ENCODE results near the gene TSHR. TPM values are rescaled to one million over a fixed set of nuclear protein-coding genes. Genes with fewer than 3 reads are reported as not detected.

TSHR gene
- total RNA-seq, 2 experiments from 2014 or later: 4.9 to 40.0 TPM

GRCh38 chr14:81187832-81188522 is 232.6 kb downstream of the TSHR start:
- H3K9me2 ChIP-seq (ENCODE audit: insufficient read depth, low read length): no peaks in the 10 kb centered on the region
- no peak overlapping the region for H3K4me2 ChIP-seq (ENCODE audit: low read length)
- H4K20me1 ChIP-seq (ENCODE audit: insufficient read depth, low read length): 0 out of 2 replicates have a peak, but pooled peaks cover 10% of the 10 kb centered on the region
- ChIA-PET CTCF (ENCODE audit: unreplicated experiment) (no interaction called here), POLR2A (interaction anchor here (0.6 to 1.1 kb wide), 4 partner anchors 8 to 54 kb away, joined by 3 to 5 read pairs (median 3); partner anchors contain the start of gene GTF2A1)
- no peak overlapping the region for H3K27ac ChIP-seq (ENCODE audit: low read depth, low read length, poor library complexity, severe bottlenecking)
- BruUV-seq (replicated peaks): no TSS peak
- no peak overlapping the region for H2AFZ ChIP-seq (ENCODE audit: low read length)
- H3K4me1 ChIP-seq (ENCODE audit: insufficient read depth, low read length, poor library complexity, severe bottlenecking): peaks cover 7% of the 10 kb centered on the region
- TF ChIP-seq, protein P1, sequence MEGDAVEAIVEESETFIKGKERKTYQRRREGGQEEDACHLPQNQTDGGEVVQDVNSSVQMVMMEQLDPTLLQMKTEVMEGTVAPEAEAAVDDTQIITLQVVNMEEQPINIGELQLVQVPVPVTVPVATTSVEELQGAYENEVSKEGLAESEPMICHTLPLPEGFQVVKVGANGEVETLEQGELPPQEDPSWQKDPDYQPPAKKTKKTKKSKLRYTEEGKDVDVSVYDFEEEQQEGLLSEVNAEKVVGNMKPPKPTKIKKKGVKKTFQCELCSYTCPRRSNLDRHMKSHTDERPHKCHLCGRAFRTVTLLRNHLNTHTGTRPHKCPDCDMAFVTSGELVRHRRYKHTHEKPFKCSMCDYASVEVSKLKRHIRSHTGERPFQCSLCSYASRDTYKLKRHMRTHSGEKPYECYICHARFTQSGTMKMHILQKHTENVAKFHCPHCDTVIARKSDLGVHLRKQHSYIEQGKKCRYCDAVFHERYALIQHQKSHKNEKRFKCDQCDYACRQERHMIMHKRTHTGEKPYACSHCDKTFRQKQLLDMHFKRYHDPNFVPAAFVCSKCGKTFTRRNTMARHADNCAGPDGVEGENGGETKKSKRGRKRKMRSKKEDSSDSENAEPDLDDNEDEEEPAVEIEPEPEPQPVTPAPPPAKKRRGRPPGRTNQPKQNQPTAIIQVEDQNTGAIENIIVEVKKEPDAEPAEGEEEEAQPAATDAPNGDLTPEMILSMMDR (conservative IDR thresholded peaks at IDR 0.05; ENCODE audit: low read length): no peak
- TF ChIP-seq EZH2phosphoT487 (IDR thresholded peaks at IDR 0.05; ENCODE audit: borderline replicate concordance, low read depth, low read length): no peak
- H3K36me3 ChIP-seq (ENCODE audit: insufficient read depth, low read length): peaks cover 100% of the 10 kb centered on the region
- H3K4me3 ChIP-seq (ENCODE audit: low read depth, low read length, poor library complexity, severe bottlenecking): no peak overlapping the region
- no peak for DNase-seq (ENCODE audit: low spot score)
- peaks cover 64% of the 10 kb centered on the region; the same call in 1 of the 2 replicates for H3K79me2 ChIP-seq (ENCODE audit: insufficient read depth, low read depth, low read length)
- H3K9me3 ChIP-seq (ENCODE audit: low read length): no peaks in the 10 kb centered on the region
- intact Hi-C loops (cut with micrococcal nuclease; ENCODE audit: unreplicated experiment): no loop called here

DNA sequence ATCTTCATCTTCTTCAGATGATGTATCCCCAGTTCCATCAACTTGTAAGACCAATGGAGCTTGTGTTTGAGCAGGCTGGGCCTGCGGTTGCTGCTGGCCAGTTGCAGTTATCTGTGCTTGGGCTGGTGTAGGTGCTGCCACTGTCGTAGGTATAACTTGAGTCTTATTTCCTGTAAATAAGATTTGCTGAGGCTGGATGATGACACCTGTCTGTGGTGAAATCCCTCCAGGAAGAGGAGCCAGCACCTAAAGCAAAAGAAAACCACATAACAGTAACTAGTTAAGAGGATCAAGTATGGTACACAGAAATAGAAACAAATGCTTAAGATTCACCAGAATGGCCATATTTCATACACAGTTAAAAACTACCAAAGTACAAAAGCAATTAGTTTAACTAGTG is 237.2 kb downstream of the TSHR start:
- H3K4me2 ChIP-seq (ENCODE audit: low read length): no peak overlapping the region
- no peak overlapping the region for H3K27ac ChIP-seq (ENCODE audit: low read depth, low read length, poor library complexity, severe bottlenecking)
- H2AFZ ChIP-seq (ENCODE audit: low read length): no peak overlapping the region
- DNase-seq (ENCODE audit: low spot score): no peak
- no peaks in the 10 kb centered on the region for H3K9me2 ChIP-seq (ENCODE audit: insufficient read depth, low read length)
- CTCF ChIA-PET (ENCODE audit: unreplicated experiment): no interaction called here
- peaks cover 7% of the 10 kb centered on the region for H3K4me1 ChIP-seq (ENCODE audit: insufficient read depth, low read length, poor library complexity, severe bottlenecking)
- H3K79me2 ChIP-seq (ENCODE audit: insufficient read depth, low read depth, low read length): peaks cover 32% of the 10 kb centered on the region; the same call in 1 of the 2 replicates
- H3K9me3 ChIP-seq (ENCODE audit: low read length): no peaks in the 10 kb centered on the region
- no TSS peak for BruUV-seq (replicated peaks)
- peaks cover 100% of the 10 kb centered on the region for H3K36me3 ChIP-seq (ENCODE audit: insufficient read depth, low read length)
- H4K20me1 ChIP-seq (ENCODE audit: insufficient read depth, low read length): no peaks in the 10 kb centered on the region
- POLR2A ChIA-PET: interaction anchor here (0.6 kb wide), 1 partner anchor 219 kb away, joined by 3 read pairs; no protein-coding TSS in a partner anchor
- intact Hi-C loops (cut with micrococcal nuclease; ENCODE audit: unreplicated experiment): no loop called here
- no peak overlapping the region for H3K4me3 ChIP-seq (ENCODE audit: low read depth, low read length, poor library complexity, severe bottlenecking)
- TF ChIP-seq, protein P1 (conservative IDR thresholded peaks at IDR 0.05; ENCODE audit: low read length): no peak
- TF ChIP-seq EZH2phosphoT487 (IDR thresholded peaks at IDR 0.05; ENCODE audit: borderline replicate concordance, low read depth, low read length): no peak

Measured in OCI-LY7 (cell line).